Measurements from ENCODE around the gene F7. TPM values are rescaled to one million over a fixed set of nuclear protein-coding genes. Genes with fewer than 3 reads are reported as not detected.

The F7 gene
- total RNA-seq, 4 donors from 2014 or later = 0.17 TPM; not detected in 3

GRCh38 chr13:113116871-113117271, 11.3 kb downstream of the F7 start:
- no peak for TF ChIP-seq CTCF (IDR thresholded peaks at IDR 0.05; ENCODE audit: low read depth)

GRCh38 chr13:113117335-113117872, 11.8 kb downstream of the F7 start:
- TF ChIP-seq CTCF (IDR thresholded peaks at IDR 0.05; ENCODE audit: low read depth) = no peak

- TF ChIP-seq CTCF (IDR thresholded peaks at IDR 0.05; ENCODE audit: low read depth) = no peak
Observed at GRCh38 chr13:113117911-113118260, 12.3 kb downstream of the F7 start.

- TF ChIP-seq CTCF (IDR thresholded peaks at IDR 0.05; ENCODE audit: low read depth) = no peak
Observed at GRCh38 chr13:113118261-113119021, 12.8 kb downstream of the F7 start.

- no peak for TF ChIP-seq CTCF (IDR thresholded peaks at IDR 0.05; ENCODE audit: low read depth)
Observed at GRCh38 chr13:113119166-113119821, 13.7 kb downstream of the F7 start.

GRCh38 chr13:113119822-113120189, 14.2 kb downstream of the F7 start:
- TF ChIP-seq CTCF (IDR thresholded peaks at IDR 0.05; ENCODE audit: low read depth) = no peak
